ENCODE data around the gene SHMT2. TPM values are rescaled to one million over a fixed set of nuclear protein-coding genes. Genes with fewer than 3 reads are reported as not detected.

Gene SHMT2
- total and polyA plus RNA-seq, 9 of the 15 experiments (the other 6 are each of a cell fraction or from before 2014, with no cell fraction given), result 46.1 to 319 (median 115) TPM

- H4K20me1 ChIP-seq (replicated peaks; ENCODE audit: control insufficient read depth, insufficient read depth, low read length), result peaks cover 13% of the 10 kb centered on the region
- FAIRE-seq, result no peak
- H3K9ac ChIP-seq (ENCODE audit: insufficient read depth in 1 of 2, low read depth in 2 of 2, low read length in 2 of 2), result 0 out of 4 replicates have a peak overlapping the region, but pooled peaks of 1 of the 2 experiments have one; percentile 31
- peaks cover 42 to 89% of the 10 kb centered on the region in 2 experiments; a peak in 4 of 5 replicates for H3K27me3 ChIP-seq (ENCODE audit: control insufficient read depth in 2 of 2, insufficient read depth in 2 of 2, low read length in 2 of 2)
- no peak overlapping the region; the same call in 2 of the 3 replicates for H3K27ac ChIP-seq (ENCODE audit: extremely low read depth, low read depth, low read length)
- H3K4me1 ChIP-seq (replicated peaks in 1 of 2; ENCODE audit: control insufficient read depth in 2 of 2, insufficient read depth in 2 of 2, low read length in 2 of 2), result peaks cover 0 to 42% of the 10 kb centered on the region in 2 experiments; a peak in 2 of 5 replicates
- ChIA-PET POLR2A (interaction anchor here (0.6 to 1.6 kb wide), 4 partner anchors 16 to 65 kb away, joined by 3 to 6 read pairs (median 4); no protein-coding TSS in a partner anchor), CTCF (ENCODE audit: low intra/inter-chr PET ratio) (interaction anchor here (0.6 kb wide), 1 partner anchor 34 kb away, joined by 3 read pairs; no protein-coding TSS in a partner anchor)
- peaks cover 2% of the 10 kb centered on the region for H3K9me1 ChIP-seq (ENCODE audit: control insufficient read depth, insufficient read depth, low read length)
- in situ Hi-C loops (cut with MboI), result loop anchor here (5.0 kb wide), 1 partner anchor 36 kb away; no protein-coding TSS in a partner anchor
- no peaks in the 10 kb centered on the region for H3K79me2 ChIP-seq (ENCODE audit: control insufficient read depth, insufficient read depth, low read length)
- WGBS (ENCODE audit: insufficient coverage, low coverage, missing lambda C conversion rate), result 1% methylated on average over 6 of the region's 7 CpGs
- intact Hi-C loops (cut with micrococcal nuclease), result no loop called here
- no peak overlapping the region for H2AFZ ChIP-seq (ENCODE audit: low read depth, low read length)
- H3K36me3 ChIP-seq (ENCODE audit: control insufficient read depth, insufficient read depth, low read length), result no peaks in the 10 kb centered on the region
- H3K4me3 ChIP-seq, result no peak overlapping the region
- no TSS peak for BruUV-seq (replicated peaks)
- no peak overlapping the region for H3K4me2 ChIP-seq (ENCODE audit: insufficient read depth, low read length)
- TF ChIP-seq MAX (CRISPR knock-in tag; IDR thresholded peaks at IDR 0.05) (peak; percentile 38; the same call in 1 of the 2 replicates), CEBPZ (IDR thresholded peaks at IDR 0.05; ENCODE audit: borderline replicate concordance, low read depth, low read length) (no peak)
- no peaks in the 10 kb centered on the region for H3K9me3 ChIP-seq (replicated peaks; ENCODE audit: control insufficient read depth, insufficient read depth, low read depth, low read length)
- no peak for DNase-seq (ENCODE audit: extremely low read depth in 1 of 4, low spot score in 3 of 4)
- ATAC-seq, result no peak
Observed at GRCh38 chr12:57205931-57206330, 23.6 kb upstream of the SHMT2 start.

Measured in K562 (cell line).